Astrocyte (in vitro differentiated cells and primary cell): ENCODE results near the gene MEGF11. TPM values are rescaled to one million over a fixed set of nuclear protein-coding genes. Genes with fewer than 3 reads are reported as not detected.

Source experiments
- DNase-seq: peaks from one replicate; pipeline ENCODE4 v3.0.0-alpha.2; 2010; ENCODE audit warnings: low read depth
- FAIRE-seq: peaks from 2 replicates; lab custom pipeline; 2011; peaks lifted over from hg19 to GRCh38; lab: Jason Lieb, UNC
- H2AFZ ChIP-seq: 2 replicates; pipeline ENCODE4 v1.6.0; 2012; ENCODE audit warnings: low read depth, low read length, inconsistent platforms
- H3K27ac ChIP-seq: 2 replicates; pipeline ENCODE4 v1.5.1; 2011; ENCODE audit warnings: low read depth, low read length, inconsistent platforms
- H3K27me3 ChIP-seq: 2 replicates; pipeline ENCODE4 v1.6.0; 2011; ENCODE audit warnings: low read length, inconsistent platforms; ENCODE audit not compliant: insufficient read depth
- H3K36me3 ChIP-seq: 2 replicates; pipeline ENCODE4 v1.5.1; 2011; ENCODE audit warnings: low read length, inconsistent platforms; ENCODE audit not compliant: insufficient read depth
- H3K4me1 ChIP-seq: 2 replicates; pipeline ENCODE4 v1.5.1; 2011; ENCODE audit warnings: low read length, inconsistent platforms; ENCODE audit not compliant: insufficient read depth
- H3K4me2 ChIP-seq: 2 replicates; pipeline ENCODE4 v1.6.0; 2012; ENCODE audit warnings: low read length, inconsistent platforms
- H3K4me3 ChIP-seq: 2 replicates; pipeline ENCODE4 v1.5.1; 2011; ENCODE audit warnings: low read depth, mild to moderate bottlenecking, low read length, inconsistent platforms; ENCODE audit not compliant: insufficient read depth
- H3K79me2 ChIP-seq: 2 replicates; pipeline ENCODE4 v1.6.0; 2012; ENCODE audit warnings: mild to moderate bottlenecking, low read length, inconsistent platforms; ENCODE audit not compliant: insufficient read depth
- H3K9ac ChIP-seq: 2 replicates; pipeline ENCODE4 v1.6.0; 2012; ENCODE audit warnings: mild to moderate bottlenecking, low read length, inconsistent platforms
- H3K9me3 ChIP-seq: 2 replicates; pipeline ENCODE4 v1.5.1; 2012; ENCODE audit warnings: low read depth, mild to moderate bottlenecking, low read length, inconsistent platforms; ENCODE audit not compliant: insufficient read depth
- H4K20me1 ChIP-seq: 2 replicates; pipeline ENCODE4 v1.6.0; 2012; ENCODE audit warnings: low read length, inconsistent platforms; ENCODE audit not compliant: insufficient read depth
- H3K27ac Mint-ChIP-seq: one replicate; pipeline ENCODE4 v1.8.0; 2021; ENCODE audit warnings: mild to moderate bottlenecking, mixed read lengths; ENCODE audit not compliant: unreplicated experiment
- H3K27me3 Mint-ChIP-seq: one replicate; pipeline ENCODE4 v1.8.0; 2021; ENCODE audit warnings: low read depth, mixed read lengths; ENCODE audit not compliant: unreplicated experiment
- H3K36me3 Mint-ChIP-seq: one replicate; pipeline ENCODE4 v1.8.0; 2021; ENCODE audit warnings: low read depth, mixed read lengths; ENCODE audit not compliant: unreplicated experiment
- H3K4me1 Mint-ChIP-seq: one replicate; pipeline ENCODE4 v1.8.0; 2021; ENCODE audit warnings: low read depth, mixed read lengths; ENCODE audit not compliant: unreplicated experiment
- H3K4me3 Mint-ChIP-seq: one replicate; pipeline ENCODE4 v1.8.0; 2021; ENCODE audit warnings: mild to moderate bottlenecking, moderate library complexity, mixed read lengths; ENCODE audit not compliant: unreplicated experiment
- H3K9me3 Mint-ChIP-seq: one replicate; pipeline ENCODE4 v1.8.0; 2021; ENCODE audit warnings: mild to moderate bottlenecking, mixed read lengths; ENCODE audit not compliant: unreplicated experiment
- CTCF ChIP-seq: IDR thresholded peaks from 2 replicates; pipeline ENCODE4 v1.5.1; 2011; ENCODE audit warnings: low read depth, mild to moderate bottlenecking, inconsistent platforms, low read length, moderate library complexity; ENCODE audit not compliant: insufficient read depth
- EZH2 ChIP-seq: IDR thresholded peaks from 2 replicates; pipeline ENCODE4 v1.6.1; 2012; ENCODE audit warnings: mild to moderate bottlenecking, low read length, inconsistent platforms; ENCODE audit not compliant: insufficient read depth
- total RNA-seq: library from RNA; stranded (reverse); gene quantifications from 2 replicates; pipeline ENCODE4 v1.2.1, GENCODE V29; 2021

The MEGF11 gene
- total RNA-seq, 1 donor from 2014 or later: 0.16 TPM

- H3K27me3 ChIP-seq: peaks cover 44% of the 10 kb centered on the region
- no peaks in the 10 kb centered on the region for H3K9me3 ChIP-seq
- DNase-seq: no peak
- Mint-ChIP-seq H3K4me3 (no peak overlapping the region), H3K9me3 (peaks cover 7% of the 10 kb centered on the region), H3K27ac (no peak overlapping the region), H3K36me3 (no peaks in the 10 kb centered on the region), H3K4me1 (no peaks in the 10 kb centered on the region), H3K27me3 (peaks cover 84% of the 10 kb centered on the region)
- H3K27ac ChIP-seq: no peak overlapping the region
- H3K79me2 ChIP-seq: no peaks in the 10 kb centered on the region
- H3K4me1 ChIP-seq: no peaks in the 10 kb centered on the region
- FAIRE-seq: no peak
- H4K20me1 ChIP-seq: no peaks in the 10 kb centered on the region
- no peak overlapping the region for H3K9ac ChIP-seq
- H3K36me3 ChIP-seq: no peaks in the 10 kb centered on the region
- H2AFZ ChIP-seq: no peak overlapping the region
- H3K4me3 ChIP-seq: no peak overlapping the region
- no peak for TF ChIP-seq EZH2
- TF ChIP-seq CTCF: no peak
- no peak overlapping the region for H3K4me2 ChIP-seq
These were observed 124.0 kb downstream of the MEGF11 start for GRCh38 chr15:66129586-66129985.

- no peak overlapping the region for H3K27ac Mint-ChIP-seq
- H3K27me3 Mint-ChIP-seq: peaks cover 85% of the 10 kb centered on the region
- peaks cover 7% of the 10 kb centered on the region for H3K9me3 Mint-ChIP-seq
- Histone ChIP-seq H3K27ac (no peak overlapping the region), H3K4me1 (no peaks in the 10 kb centered on the region), H3K4me3 (no peak overlapping the region), H4K20me1 (no peaks in the 10 kb centered on the region), H3K27me3 (peaks cover 48% of the 10 kb centered on the region), H3K79me2 (no peaks in the 10 kb centered on the region), H3K9ac (no peak overlapping the region), H3K9me3 (no peaks in the 10 kb centered on the region), H3K36me3 (no peaks in the 10 kb centered on the region), H3K4me2 (no peak overlapping the region), H2AFZ (no peak overlapping the region)
- DNase-seq (no peak), FAIRE-seq (no peak)
- TF ChIP-seq CTCF (no peak), EZH2 (no peak)
- no peak overlapping the region for H3K4me3 Mint-ChIP-seq
- H3K36me3 Mint-ChIP-seq: no peaks in the 10 kb centered on the region
- H3K4me1 Mint-ChIP-seq: no peaks in the 10 kb centered on the region
These were observed 125.4 kb downstream of the MEGF11 start for GRCh38 chr15:66128116-66128680.

GRCh38 chr15:66126456-66126855 is 127.1 kb downstream of the MEGF11 start:
- H3K27ac Mint-ChIP-seq: no peak overlapping the region
- Histone ChIP-seq H3K4me1 (no peaks in the 10 kb centered on the region), H3K79me2 (no peaks in the 10 kb centered on the region), H4K20me1 (no peaks in the 10 kb centered on the region), H3K36me3 (no peaks in the 10 kb centered on the region), H3K4me3 (no peak overlapping the region), H3K9ac (no peak overlapping the region), H3K27me3 (peaks cover 45% of the 10 kb centered on the region), H3K27ac (no peak overlapping the region), H3K4me2 (no peak overlapping the region), H2AFZ (no peak overlapping the region), H3K9me3 (no peaks in the 10 kb centered on the region)
- no peaks in the 10 kb centered on the region for H3K9me3 Mint-ChIP-seq
- H3K27me3 Mint-ChIP-seq: peaks cover 76% of the 10 kb centered on the region
- no peak overlapping the region for H3K4me3 Mint-ChIP-seq
- H3K36me3 Mint-ChIP-seq: no peaks in the 10 kb centered on the region
- FAIRE-seq: no peak
- TF ChIP-seq EZH2 (no peak), CTCF (no peak)
- H3K4me1 Mint-ChIP-seq: no peaks in the 10 kb centered on the region
- DNase-seq: no peak
